A673 (cell line): ENCODE measurements around the gene TANC1.

ENCODE experiments used
- EZH2 ChIP-seq: fragments of 200-600 bp; sonication (generic); IDR thresholded peaks from 2 replicates; pipeline ENCODE4 v1.6.1; 2017; ENCODE audit warnings: borderline replicate concordance, low read depth, mild to moderate bottlenecking, mixed read lengths, antibody characterized with exemption, low read length; ENCODE audit not compliant: poor library complexity, severe bottlenecking
- TF ChIP-seq, protein P1 (sequence below): fragments of 300-800, 200-600 bp; sonication (generic); conservative IDR thresholded peaks from 2 replicates; pipeline ENCODE4 v1.5.1; 2017; ENCODE audit warnings: low read depth, mild to moderate bottlenecking, antibody characterized with exemption, low read length, moderate library complexity, mixed read lengths

DNA sequence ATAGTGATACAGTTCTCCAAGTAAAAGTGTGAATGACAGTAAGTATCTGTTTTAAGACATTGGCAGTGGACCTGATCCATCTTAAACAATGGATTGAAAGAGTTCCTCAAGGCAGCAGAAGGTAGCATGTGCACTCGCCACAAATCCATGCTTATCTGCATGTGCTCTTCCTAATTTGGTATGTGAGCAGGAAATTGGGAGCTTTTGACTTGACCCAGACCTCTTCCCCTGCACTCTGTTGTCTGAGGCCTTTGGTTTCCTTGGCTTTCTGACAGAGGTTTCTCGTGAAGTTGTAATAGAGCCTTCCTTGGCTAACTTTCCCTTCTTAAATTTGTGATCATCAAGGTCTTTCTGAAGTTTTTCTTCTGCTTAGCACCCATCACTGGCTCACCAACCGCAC lies 204.0 kb downstream of the TANC1 start:
- TF ChIP-seq, protein P1, sequence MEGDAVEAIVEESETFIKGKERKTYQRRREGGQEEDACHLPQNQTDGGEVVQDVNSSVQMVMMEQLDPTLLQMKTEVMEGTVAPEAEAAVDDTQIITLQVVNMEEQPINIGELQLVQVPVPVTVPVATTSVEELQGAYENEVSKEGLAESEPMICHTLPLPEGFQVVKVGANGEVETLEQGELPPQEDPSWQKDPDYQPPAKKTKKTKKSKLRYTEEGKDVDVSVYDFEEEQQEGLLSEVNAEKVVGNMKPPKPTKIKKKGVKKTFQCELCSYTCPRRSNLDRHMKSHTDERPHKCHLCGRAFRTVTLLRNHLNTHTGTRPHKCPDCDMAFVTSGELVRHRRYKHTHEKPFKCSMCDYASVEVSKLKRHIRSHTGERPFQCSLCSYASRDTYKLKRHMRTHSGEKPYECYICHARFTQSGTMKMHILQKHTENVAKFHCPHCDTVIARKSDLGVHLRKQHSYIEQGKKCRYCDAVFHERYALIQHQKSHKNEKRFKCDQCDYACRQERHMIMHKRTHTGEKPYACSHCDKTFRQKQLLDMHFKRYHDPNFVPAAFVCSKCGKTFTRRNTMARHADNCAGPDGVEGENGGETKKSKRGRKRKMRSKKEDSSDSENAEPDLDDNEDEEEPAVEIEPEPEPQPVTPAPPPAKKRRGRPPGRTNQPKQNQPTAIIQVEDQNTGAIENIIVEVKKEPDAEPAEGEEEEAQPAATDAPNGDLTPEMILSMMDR, result no peak
- no peak for TF ChIP-seq EZH2
